PC-3 (cell line): ENCODE measurements around the gene CYRIA. TPM values are rescaled to one million over a fixed set of nuclear protein-coding genes. Genes with fewer than 3 reads are reported as not detected.

Experiments used
- ATAC-seq: fragments of 200-7000 bp; cut with Tn5 transposase; 2 replicates; pipeline ENCODE4 v1.9.1; 2020; ENCODE audit warnings: mild to moderate bottlenecking, moderate library complexity
- BruUV-seq: library from RNA; stranded (reverse); fragments of 400-500 nt; replicated peaks from 2 replicates; lab custom pipeline; 2021; lab: Mats Ljungman, UMichigan
- CTCF ChIA-PET: fragments of 300-600 bp; sonication (Branson Sonifier 250); formaldehyde crosslinking; loops from one replicate; lab custom pipeline; 2022; ENCODE audit warnings: antibody characterized with exemption; lab: Charles Lee
- POLR2A ChIA-PET: fragments of 300-600 bp; sonication (Branson Sonifier 250); formaldehyde crosslinking; loops from one replicate; lab custom pipeline; 2022; ENCODE audit warnings: antibody characterized with exemption; ENCODE audit not compliant: unreplicated experiment; lab: Charles Lee
- DNase-seq: peaks from one replicate; pipeline ENCODE4 v3.0.0-alpha.2; 2015
- H2AFZ ChIP-seq: fragments of 300-600 bp; sonication (generic); 2 replicates; pipeline ENCODE4 v1.6.0; 2016; ENCODE audit warnings: antibody characterized with exemption, low read length
- H3F3A ChIP-seq: fragments of 300-600 bp; sonication (generic); one replicate; pipeline ENCODE4 v1.6.0; 2017; ENCODE audit warnings: antibody characterized with exemption, low read length, control low read depth, mild to moderate bottlenecking; ENCODE audit not compliant: unreplicated experiment
- H3K27ac ChIP-seq: fragments of 300-600 bp; sonication (generic); 2 replicates; pipeline ENCODE4 v1.5.1; 2016; ENCODE audit warnings: mild to moderate bottlenecking, low read length
- H3K27me3 ChIP-seq: fragments of 300-600 bp; sonication (generic); 2 replicates; pipeline ENCODE4 v1.6.1; 2016; ENCODE audit warnings: low read length, mixed read lengths
- H3K36me3 ChIP-seq: fragments of 300-600 bp; sonication (generic); 2 replicates; pipeline ENCODE4 v1.6.1; 2016; ENCODE audit warnings: low read depth, mixed run types, low read length, mixed read lengths
- H3K4me1 ChIP-seq: fragments of 300-600 bp; sonication (generic); 2 replicates; pipeline ENCODE4 v1.5.1; 2016; ENCODE audit warnings: low read length; ENCODE audit not compliant: insufficient read depth
- H3K4me2 ChIP-seq: fragments of 300-600 bp; sonication (generic); 2 replicates; pipeline ENCODE4 v1.6.0; 2016; ENCODE audit warnings: low read length
- H3K4me3 ChIP-seq: fragments of 300-600 bp; sonication (generic); 2 replicates; pipeline ENCODE4 v1.5.1; 2016; ENCODE audit warnings: mild to moderate bottlenecking, low read length, mixed read lengths
- H3K79me2 ChIP-seq: fragments of 300-600 bp; sonication (generic); 2 replicates; pipeline ENCODE4 v1.6.1; 2017; ENCODE audit warnings: low read length, mixed read lengths
- H3K9ac ChIP-seq: fragments of 300-600 bp; sonication (generic); 2 replicates; pipeline ENCODE4 v1.6.0; 2016; ENCODE audit warnings: mild to moderate bottlenecking, low read length
- H3K9me2 ChIP-seq: fragments of 300-600 bp; sonication (generic); replicated peaks from 2 replicates; pipeline ENCODE4 v1.6.1; 2016; ENCODE audit warnings: mixed run types, low read length, mixed read lengths
- H3K9me3 ChIP-seq: fragments of 300-600 bp; sonication (generic); 2 replicates; pipeline ENCODE4 v1.6.1; 2016; ENCODE audit warnings: low read length, mixed read lengths
- H4K20me1 ChIP-seq: fragments of 300-600 bp; sonication (generic); 2 replicates; pipeline ENCODE4 v1.6.1; 2016; ENCODE audit warnings: low read length, mixed read lengths
- EZH2 ChIP-seq: fragments of 300-600 bp; sonication (generic); IDR thresholded peaks from one replicate; pipeline ENCODE4 v1.6.1; 2017; ENCODE audit warnings: antibody characterized with exemption, mild to moderate bottlenecking, low read length; ENCODE audit not compliant: unreplicated experiment
- EZH2phosphoT487 ChIP-seq: fragments of 300-600 bp; sonication (generic); IDR thresholded peaks from 2 replicates; pipeline ENCODE4 v1.6.1; 2018; ENCODE audit warnings: mild to moderate bottlenecking, antibody characterized with exemption, low read length, borderline replicate concordance
- intact Hi-C: fragments of 100-400 bp; cut with micrococcal nuclease; formaldehyde crosslinking; loops from 2 replicates; pipeline ENCODE4 v1.9.0; 2023
- total RNA-seq: library from RNA; depleted of rRNA; stranded (reverse); fragments of >200 nt; gene quantifications from 2 replicates; pipeline ENCODE4 v1.2.3, GENCODE V29; 2014
- TF ChIP-seq, protein P1 (sequence below): fragments of 300-600 bp; sonication (generic); conservative IDR thresholded peaks from 2 replicates; pipeline ENCODE4 v1.5.1; 2017; ENCODE audit warnings: antibody characterized with exemption, low read depth, mild to moderate bottlenecking, low read length

CYRIA gene
- total RNA-seq, 1 experiment from 2014 or later: 0.15 TPM

DNA sequence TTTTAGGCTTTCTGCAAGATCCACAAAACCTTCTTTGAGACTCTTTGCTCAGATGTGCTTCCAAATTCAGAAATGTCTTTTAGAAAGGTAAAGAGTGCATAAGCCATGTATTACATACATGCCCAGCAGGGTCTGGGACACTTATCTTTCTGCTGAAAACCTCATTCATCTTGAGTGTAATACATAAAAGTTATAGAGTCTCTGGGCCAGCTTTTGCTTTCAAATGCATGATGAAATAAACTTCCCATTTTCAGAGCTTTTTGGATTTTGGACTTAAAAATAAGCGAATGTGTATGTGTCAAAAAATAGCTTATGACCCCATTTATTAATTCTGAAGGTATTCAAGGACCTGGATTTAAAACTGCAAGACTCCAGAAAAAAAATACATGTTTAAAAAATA lies 8.0 kb downstream of the CYRIA start:
- Histone ChIP-seq H3K4me2 (no peak overlapping the region), H3K4me3 (no peak overlapping the region), H3K27me3 (no peaks in the 10 kb centered on the region), H3K9ac (no peak overlapping the region), H3K9me2 (no peaks in the 10 kb centered on the region), H3F3A (no peaks in the 10 kb centered on the region), H4K20me1 (no peaks in the 10 kb centered on the region), H3K9me3 (no peaks in the 10 kb centered on the region), H2AFZ (no peak overlapping the region), H3K4me1 (no peaks in the 10 kb centered on the region), H3K79me2 (no peaks in the 10 kb centered on the region), H3K27ac (no peak overlapping the region), H3K36me3 (no peaks in the 10 kb centered on the region)
- no TSS peak for BruUV-seq
- DNase-seq (no peak), ATAC-seq (no peak)
- ChIA-PET CTCF (no interaction called here), POLR2A (no interaction called here)
- no peak for TF ChIP-seq EZH2
- TF ChIP-seq EZH2phosphoT487: no peak
- TF ChIP-seq, protein P1, sequence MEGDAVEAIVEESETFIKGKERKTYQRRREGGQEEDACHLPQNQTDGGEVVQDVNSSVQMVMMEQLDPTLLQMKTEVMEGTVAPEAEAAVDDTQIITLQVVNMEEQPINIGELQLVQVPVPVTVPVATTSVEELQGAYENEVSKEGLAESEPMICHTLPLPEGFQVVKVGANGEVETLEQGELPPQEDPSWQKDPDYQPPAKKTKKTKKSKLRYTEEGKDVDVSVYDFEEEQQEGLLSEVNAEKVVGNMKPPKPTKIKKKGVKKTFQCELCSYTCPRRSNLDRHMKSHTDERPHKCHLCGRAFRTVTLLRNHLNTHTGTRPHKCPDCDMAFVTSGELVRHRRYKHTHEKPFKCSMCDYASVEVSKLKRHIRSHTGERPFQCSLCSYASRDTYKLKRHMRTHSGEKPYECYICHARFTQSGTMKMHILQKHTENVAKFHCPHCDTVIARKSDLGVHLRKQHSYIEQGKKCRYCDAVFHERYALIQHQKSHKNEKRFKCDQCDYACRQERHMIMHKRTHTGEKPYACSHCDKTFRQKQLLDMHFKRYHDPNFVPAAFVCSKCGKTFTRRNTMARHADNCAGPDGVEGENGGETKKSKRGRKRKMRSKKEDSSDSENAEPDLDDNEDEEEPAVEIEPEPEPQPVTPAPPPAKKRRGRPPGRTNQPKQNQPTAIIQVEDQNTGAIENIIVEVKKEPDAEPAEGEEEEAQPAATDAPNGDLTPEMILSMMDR: no peak
- intact Hi-C loops: no loop called here

DNA sequence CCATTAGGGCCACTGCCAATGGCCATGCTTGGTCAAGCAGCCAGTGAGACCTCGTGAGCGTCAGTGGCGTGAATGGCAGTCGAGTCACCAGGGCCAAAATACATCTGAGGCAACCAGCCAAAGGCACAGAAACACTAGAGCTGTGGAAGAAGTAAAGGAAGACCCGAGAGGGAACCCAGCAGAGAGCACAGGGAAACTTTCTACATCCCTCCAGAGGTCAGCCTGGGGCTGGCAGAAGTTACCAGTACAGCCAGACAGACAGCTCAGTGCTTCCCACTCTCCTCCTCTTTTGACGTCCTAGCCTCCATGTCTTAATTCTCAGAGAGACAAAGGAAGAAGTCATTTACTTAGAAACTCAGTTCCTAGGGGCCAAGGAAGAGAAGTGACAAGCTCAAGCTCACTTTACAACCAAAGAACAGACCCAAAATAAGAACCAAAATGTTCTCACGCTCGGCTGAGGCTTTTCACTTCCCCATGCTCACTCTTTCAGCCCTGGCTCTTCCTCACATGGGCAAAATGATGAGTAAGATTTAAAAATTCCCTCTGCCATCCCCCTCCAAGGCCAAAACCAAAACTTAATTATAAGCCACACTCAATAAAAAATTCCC lies 8.7 kb downstream of the CYRIA start:
- no peaks in the 10 kb centered on the region for H3K4me1 ChIP-seq
- no peak overlapping the region for H3K4me3 ChIP-seq
- no peak overlapping the region for H2AFZ ChIP-seq
- H3K27me3 ChIP-seq: no peaks in the 10 kb centered on the region
- intact Hi-C loops: no loop called here
- no peaks in the 10 kb centered on the region for H3K9me2 ChIP-seq
- no peaks in the 10 kb centered on the region for H3K9me3 ChIP-seq
- TF ChIP-seq, protein P1: no peak
- TF ChIP-seq EZH2phosphoT487 (no peak), EZH2 (no peak)
- H4K20me1 ChIP-seq: no peaks in the 10 kb centered on the region
- DNase-seq (no peak), ATAC-seq (no peak)
- no peak overlapping the region for H3K4me2 ChIP-seq
- no peaks in the 10 kb centered on the region for H3K79me2 ChIP-seq
- no peak overlapping the region for H3K27ac ChIP-seq
- CTCF ChIA-PET: no interaction called here
- no peaks in the 10 kb centered on the region for H3K36me3 ChIP-seq
- H3K9ac ChIP-seq: no peak overlapping the region
- BruUV-seq: no TSS peak
- POLR2A ChIA-PET: no interaction called here
- H3F3A ChIP-seq: no peaks in the 10 kb centered on the region

DNA sequence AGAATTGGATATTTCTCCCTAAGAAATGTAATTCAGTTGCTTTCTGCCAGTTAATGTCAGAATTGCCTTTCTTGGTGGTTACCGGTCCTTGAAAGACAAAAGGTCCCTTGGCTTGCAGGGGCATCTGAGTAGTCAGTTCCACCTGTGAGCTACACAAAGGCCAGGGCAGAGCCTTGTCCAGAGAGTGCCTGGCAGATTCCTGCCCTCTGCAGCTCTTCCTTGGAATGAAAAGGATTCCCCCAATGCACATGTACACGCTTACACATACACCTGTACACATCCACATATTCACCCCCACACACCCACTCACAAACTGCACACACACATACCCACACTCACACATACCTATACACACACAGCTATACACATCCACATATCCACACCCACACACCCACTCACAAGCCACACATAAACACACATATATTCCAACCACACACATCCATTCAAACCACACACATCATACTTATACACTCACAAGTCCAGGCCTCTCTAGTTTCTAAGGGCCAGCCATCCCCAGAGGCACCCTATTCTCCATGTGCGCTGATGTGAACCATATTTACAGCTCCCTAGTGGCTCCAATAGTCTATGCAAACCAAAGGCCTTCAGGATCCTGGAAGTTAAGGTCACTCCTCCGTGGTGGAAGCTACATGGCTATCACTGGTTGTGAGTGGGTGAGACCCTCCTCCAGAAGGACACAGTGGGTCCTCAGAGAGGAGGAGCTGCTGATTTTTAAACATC lies 9.6 kb downstream of the CYRIA start:
- ATAC-seq: no peak
- ChIA-PET CTCF (no interaction called here), POLR2A (no interaction called here)
- BruUV-seq: no TSS peak
- Histone ChIP-seq H3K9me3 (no peaks in the 10 kb centered on the region), H2AFZ (no peak overlapping the region), H3K9me2 (no peaks in the 10 kb centered on the region), H3K4me1 (no peaks in the 10 kb centered on the region), H3K4me2 (no peak overlapping the region), H3K9ac (no peak overlapping the region), H3F3A (no peaks in the 10 kb centered on the region), H3K79me2 (no peaks in the 10 kb centered on the region), H3K36me3 (no peaks in the 10 kb centered on the region), H3K4me3 (no peak overlapping the region), H3K27me3 (no peaks in the 10 kb centered on the region), H3K27ac (no peak overlapping the region), H4K20me1 (no peaks in the 10 kb centered on the region)
- DNase-seq: no peak
- TF ChIP-seq EZH2phosphoT487: no peak
- TF ChIP-seq, protein P1: no peak
- no peak for TF ChIP-seq EZH2
- intact Hi-C loops: no loop called here
